ENCODE measurements around the gene OPCML. TPM values are rescaled to one million over a fixed set of nuclear protein-coding genes. Genes with fewer than 3 reads are reported as not detected.

The OPCML gene
- total RNA-seq, 3 donors from 2014 or later (not counting 1 experiment from before 2014, with no cell fraction given), result not detected

GRCh38 chr11:133228471-133229329 lies 303.6 kb downstream of the OPCML start:
- intact Hi-C loops (cut with micrococcal nuclease), result no loop called here
- no peak overlapping the region for H3K27ac ChIP-seq (ENCODE audit: low read length)
- H3K27me3 ChIP-seq (ENCODE audit: control insufficient read depth, insufficient read depth, low read length), result no peaks in the 10 kb centered on the region
- TF ChIP-seq CTCF (IDR thresholded peaks at IDR 0.05), result no peak
- H3K4me3 Mint-ChIP-seq, result no peak overlapping the region
- no peaks in the 10 kb centered on the region for H3K4me1 ChIP-seq (ENCODE audit: control insufficient read depth, insufficient read depth, low read length)
- H3K36me3 Mint-ChIP-seq, result no peaks in the 10 kb centered on the region
- no peak for ATAC-seq
- peaks cover 0 to 3% of the 10 kb centered on the region in 2 donors for H3K9me3 Mint-ChIP-seq
- no peaks in the 10 kb centered on the region for H3K27me3 Mint-ChIP-seq (ENCODE audit: low read depth in 2 of 2)
- no peak overlapping the region for H3K4me3 ChIP-seq (ENCODE audit: low read length)
- no peaks in the 10 kb centered on the region for H3K36me3 ChIP-seq (ENCODE audit: control insufficient read depth, insufficient read depth, low read length)
- DNase-seq, result no peak
- H3K4me1 Mint-ChIP-seq, result no peaks in the 10 kb centered on the region
- no peaks in the 10 kb centered on the region for H3K9me3 ChIP-seq (ENCODE audit: control insufficient read depth, insufficient read depth, low read length)
- WGBS (ENCODE audit: insufficient coverage), result 23% methylated on average over 26 of the region's 26 CpGs
- no peak overlapping the region for H3K27ac Mint-ChIP-seq

- intact Hi-C loops (cut with micrococcal nuclease), result no loop called here
- Mint-ChIP-seq H3K4me1 (no peaks in the 10 kb centered on the region), H3K36me3 (no peaks in the 10 kb centered on the region), H3K27ac (no peak overlapping the region), H3K27me3 (ENCODE audit: low read depth in 2 of 2) (no peaks in the 10 kb centered on the region), H3K9me3 (peaks cover 0 to 3% of the 10 kb centered on the region in 2 donors), H3K4me3 (no peak overlapping the region)
- Histone ChIP-seq H3K27me3 (ENCODE audit: control insufficient read depth, insufficient read depth, low read length) (no peaks in the 10 kb centered on the region), H3K9me3 (ENCODE audit: control insufficient read depth, insufficient read depth, low read length) (no peaks in the 10 kb centered on the region), H3K4me3 (ENCODE audit: low read length) (no peak overlapping the region), H3K36me3 (ENCODE audit: control insufficient read depth, insufficient read depth, low read length) (no peaks in the 10 kb centered on the region), H3K27ac (ENCODE audit: low read length) (no peak overlapping the region), H3K4me1 (ENCODE audit: control insufficient read depth, insufficient read depth, low read length) (no peaks in the 10 kb centered on the region)
- WGBS (ENCODE audit: insufficient coverage), result 64% methylated on average over 9 of the region's 9 CpGs
- TF ChIP-seq CTCF (IDR thresholded peaks at IDR 0.05), result no peak
- ATAC-seq, result no peak
- no peak for DNase-seq
Measured at GRCh38 chr11:133227632-133228111, 304.6 kb downstream of the OPCML start.

GRCh38 chr11:133224271-133224670 lies 308.0 kb downstream of the OPCML start:
- Histone ChIP-seq H3K36me3 (ENCODE audit: control insufficient read depth, insufficient read depth, low read length) (no peaks in the 10 kb centered on the region), H3K9me3 (ENCODE audit: control insufficient read depth, insufficient read depth, low read length) (no peaks in the 10 kb centered on the region), H3K4me1 (ENCODE audit: control insufficient read depth, insufficient read depth, low read length) (no peaks in the 10 kb centered on the region), H3K4me3 (ENCODE audit: low read length) (no peak overlapping the region), H3K27ac (ENCODE audit: low read length) (no peak overlapping the region), H3K27me3 (ENCODE audit: control insufficient read depth, insufficient read depth, low read length) (no peaks in the 10 kb centered on the region)
- ATAC-seq (no peak), DNase-seq (no peak)
- H3K4me3 Mint-ChIP-seq, result no peak overlapping the region
- TF ChIP-seq CTCF (IDR thresholded peaks at IDR 0.05), result no peak
- H3K9me3 Mint-ChIP-seq, result no peaks in the 10 kb centered on the region
- H3K36me3 Mint-ChIP-seq, result no peaks in the 10 kb centered on the region
- H3K4me1 Mint-ChIP-seq, result no peaks in the 10 kb centered on the region
- no peak overlapping the region for H3K27ac Mint-ChIP-seq
- WGBS (ENCODE audit: insufficient coverage), result 81% methylated on average over 5 of the region's 5 CpGs
- intact Hi-C loops (cut with micrococcal nuclease), result no loop called here
- no peaks in the 10 kb centered on the region for H3K27me3 Mint-ChIP-seq (ENCODE audit: low read depth in 2 of 2)

All from natural killer cell (primary cell).